ENCODE data around the gene MAN1C1. TPM values are rescaled to one million over a fixed set of nuclear protein-coding genes. Genes with fewer than 3 reads are reported as not detected.
"Not testable (repeated sequence)": the region's sequence is repeated elsewhere in the genome, so short reads cannot be mapped to it uniquely, and the experiment has no call there.

Gene MAN1C1
- total RNA-seq, 1 experiment from 2014 or later = 0.11 TPM

DNA sequence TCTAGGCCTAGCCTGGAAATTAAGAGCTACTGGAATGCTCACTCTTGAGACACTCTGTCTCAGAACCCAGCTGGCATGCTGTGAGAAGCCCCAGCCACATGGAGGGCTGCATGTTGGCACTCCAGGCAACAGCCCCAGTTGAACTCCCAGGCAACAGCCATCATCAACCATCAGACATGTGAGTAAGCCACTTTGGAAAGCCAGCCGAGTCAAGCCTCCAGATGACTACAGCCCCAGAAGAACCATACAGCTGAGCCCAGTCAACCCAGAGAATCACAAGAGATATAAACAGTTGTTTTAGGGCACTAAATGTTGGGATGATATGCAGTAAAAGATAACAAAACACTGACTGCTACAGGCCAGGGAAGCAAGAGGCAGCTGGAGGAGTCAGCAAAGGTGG lies 17.7 kb upstream of the MAN1C1 start:
- Histone ChIP-seq H3K27ac (ENCODE audit: low read length) (no peak overlapping the region), H3K9me2 (replicated peaks; ENCODE audit: low read length) (no peaks in the 10 kb centered on the region), H3K4me2 (ENCODE audit: low read length) (no peak overlapping the region), H3K27me3 (ENCODE audit: low read length) (no peaks in the 10 kb centered on the region), H3K9me3 (ENCODE audit: low read length) (no peaks in the 10 kb centered on the region), H2AFZ (ENCODE audit: low read length) (no peak overlapping the region), H4K20me1 (ENCODE audit: low read length) (no peaks in the 10 kb centered on the region), H3K36me3 (ENCODE audit: low read depth, low read length) (no peaks in the 10 kb centered on the region), H3F3A (ENCODE audit: low read length, unreplicated experiment) (no peaks in the 10 kb centered on the region), H3K79me2 (ENCODE audit: low read length) (no peaks in the 10 kb centered on the region), H3K9ac (ENCODE audit: low read length) (no peak overlapping the region), H3K4me1 (ENCODE audit: insufficient read depth, low read length) (no peaks in the 10 kb centered on the region), H3K4me3 (ENCODE audit: low read length) (no peak overlapping the region)
- ChIA-PET POLR2A (ENCODE audit: unreplicated experiment) (interaction anchor here (0.6 kb wide), 1 partner anchor 23 kb away, joined by 15 read pairs; no protein-coding TSS in a partner anchor), CTCF (no interaction called here)
- ATAC-seq = no peak
- intact Hi-C loops (cut with micrococcal nuclease) = no loop called here
- no peak for DNase-seq
- TF ChIP-seq EZH2 (IDR thresholded peaks at IDR 0.05; ENCODE audit: low read length, unreplicated experiment) (no peak), EZH2phosphoT487 (IDR thresholded peaks at IDR 0.05; ENCODE audit: borderline replicate concordance, low read length) (no peak)
- BruUV-seq (replicated peaks) = no TSS peak

DNA sequence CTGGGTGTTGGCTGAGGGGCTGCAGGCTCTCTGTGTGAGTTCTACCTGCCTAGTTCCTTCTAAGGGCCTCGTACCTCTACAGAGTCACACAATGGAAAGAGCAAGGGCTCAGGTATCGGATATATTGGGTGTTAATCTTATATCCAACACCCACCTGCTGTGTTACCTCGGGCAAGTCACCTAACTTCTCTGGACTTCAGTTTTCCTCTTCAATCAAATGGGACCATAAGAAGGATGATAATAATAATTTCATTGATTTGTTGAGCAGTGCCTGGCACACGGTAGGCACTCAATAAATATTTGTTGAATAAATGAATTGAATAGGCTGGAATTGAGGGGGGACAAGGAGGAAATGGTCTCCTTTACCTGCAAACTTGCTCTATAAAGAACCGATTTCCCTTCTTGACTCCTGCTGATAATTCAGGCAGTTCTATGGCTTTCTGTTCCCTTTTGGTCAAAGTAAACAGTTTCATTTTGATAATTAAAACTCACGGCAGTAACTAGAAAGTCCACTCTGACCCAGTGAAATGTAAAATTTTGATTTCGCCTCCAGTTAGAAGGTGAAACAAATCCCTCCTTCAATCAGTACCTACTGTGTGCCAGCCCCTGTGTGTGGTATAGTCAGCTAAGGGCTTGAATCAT lies 16.5 kb upstream of the MAN1C1 start:
- H2AFZ ChIP-seq (ENCODE audit: low read length) = no peak overlapping the region
- H3F3A ChIP-seq (ENCODE audit: low read length, unreplicated experiment) = no peaks in the 10 kb centered on the region
- no peaks in the 10 kb centered on the region for H4K20me1 ChIP-seq (ENCODE audit: low read length)
- H3K27me3 ChIP-seq (ENCODE audit: low read length) = no peaks in the 10 kb centered on the region
- BruUV-seq (replicated peaks) = no TSS peak
- H3K9me3 ChIP-seq (ENCODE audit: low read length) = no peaks in the 10 kb centered on the region
- TF ChIP-seq EZH2phosphoT487 (IDR thresholded peaks at IDR 0.05; ENCODE audit: borderline replicate concordance, low read length) (no peak), EZH2 (IDR thresholded peaks at IDR 0.05; ENCODE audit: low read length, unreplicated experiment) (no peak)
- TF ChIP-seq, protein P1, sequence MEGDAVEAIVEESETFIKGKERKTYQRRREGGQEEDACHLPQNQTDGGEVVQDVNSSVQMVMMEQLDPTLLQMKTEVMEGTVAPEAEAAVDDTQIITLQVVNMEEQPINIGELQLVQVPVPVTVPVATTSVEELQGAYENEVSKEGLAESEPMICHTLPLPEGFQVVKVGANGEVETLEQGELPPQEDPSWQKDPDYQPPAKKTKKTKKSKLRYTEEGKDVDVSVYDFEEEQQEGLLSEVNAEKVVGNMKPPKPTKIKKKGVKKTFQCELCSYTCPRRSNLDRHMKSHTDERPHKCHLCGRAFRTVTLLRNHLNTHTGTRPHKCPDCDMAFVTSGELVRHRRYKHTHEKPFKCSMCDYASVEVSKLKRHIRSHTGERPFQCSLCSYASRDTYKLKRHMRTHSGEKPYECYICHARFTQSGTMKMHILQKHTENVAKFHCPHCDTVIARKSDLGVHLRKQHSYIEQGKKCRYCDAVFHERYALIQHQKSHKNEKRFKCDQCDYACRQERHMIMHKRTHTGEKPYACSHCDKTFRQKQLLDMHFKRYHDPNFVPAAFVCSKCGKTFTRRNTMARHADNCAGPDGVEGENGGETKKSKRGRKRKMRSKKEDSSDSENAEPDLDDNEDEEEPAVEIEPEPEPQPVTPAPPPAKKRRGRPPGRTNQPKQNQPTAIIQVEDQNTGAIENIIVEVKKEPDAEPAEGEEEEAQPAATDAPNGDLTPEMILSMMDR (conservative IDR thresholded peaks at IDR 0.05; ENCODE audit: low read depth, low read length) = no peak
- no peak overlapping the region for H3K4me2 ChIP-seq (ENCODE audit: low read length)
- DNase-seq = no peak
- intact Hi-C loops (cut with micrococcal nuclease) = no loop called here
- POLR2A ChIA-PET (ENCODE audit: unreplicated experiment) = no interaction called here
- H3K79me2 ChIP-seq (ENCODE audit: low read length) = no peaks in the 10 kb centered on the region
- no peaks in the 10 kb centered on the region for H3K4me1 ChIP-seq (ENCODE audit: insufficient read depth, low read length)
- no peak overlapping the region for H3K9ac ChIP-seq (ENCODE audit: low read length)
- H3K9me2 ChIP-seq (replicated peaks; ENCODE audit: low read length) = no peaks in the 10 kb centered on the region
- no peak overlapping the region for H3K4me3 ChIP-seq (ENCODE audit: low read length)
- CTCF ChIA-PET = no interaction called here
- H3K36me3 ChIP-seq (ENCODE audit: low read depth, low read length) = no peaks in the 10 kb centered on the region
- no peak overlapping the region for H3K27ac ChIP-seq (ENCODE audit: low read length)
- ATAC-seq = no peak

DNA sequence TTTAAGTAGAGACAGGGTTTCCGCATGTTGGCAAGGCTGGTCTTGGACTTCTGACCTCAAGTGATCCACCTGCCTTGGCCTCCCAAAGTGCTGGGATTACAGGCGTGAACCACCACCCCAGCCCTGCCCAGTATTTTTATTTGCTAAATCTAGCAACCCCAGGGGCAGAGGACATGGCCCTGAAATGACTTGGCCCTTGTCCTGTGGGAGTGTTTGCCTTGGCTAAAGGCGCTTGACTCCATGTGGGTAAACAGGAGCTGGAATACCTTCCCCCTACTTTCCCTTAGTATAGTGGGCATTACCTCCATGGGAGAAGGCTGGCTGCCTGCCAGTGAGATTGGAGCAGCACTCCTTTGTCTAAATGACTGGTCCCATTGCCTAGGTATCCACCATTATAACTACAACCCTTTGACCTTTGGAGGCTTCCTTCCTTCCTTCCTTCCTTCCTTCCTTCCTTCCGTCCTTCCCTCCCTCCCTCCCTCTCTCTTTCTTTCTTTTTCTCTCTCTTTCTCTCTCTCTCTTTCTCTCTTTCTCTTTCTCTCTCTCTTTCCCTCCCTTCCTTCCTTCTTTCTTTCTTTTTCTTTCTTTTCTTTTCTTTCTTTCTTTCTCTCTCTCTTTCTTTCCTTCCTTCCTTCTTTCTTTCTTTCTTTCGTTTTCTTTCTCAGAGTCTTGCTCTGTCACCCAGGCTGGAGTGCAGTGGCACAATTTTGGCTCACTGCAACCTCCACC lies 15.5 kb upstream of the MAN1C1 start:
- H3K27ac ChIP-seq (ENCODE audit: low read length); H3K9me2 ChIP-seq (replicated peaks; ENCODE audit: low read length); H3K27me3 ChIP-seq (ENCODE audit: low read length); H3K79me2 ChIP-seq (ENCODE audit: low read length); H2AFZ ChIP-seq (ENCODE audit: low read length); H3K4me3 ChIP-seq (ENCODE audit: low read length); POLR2A ChIA-PET (ENCODE audit: unreplicated experiment); intact Hi-C loops (cut with micrococcal nuclease); DNase-seq; H4K20me1 ChIP-seq (ENCODE audit: low read length); BruUV-seq (replicated peaks); H3F3A ChIP-seq (ENCODE audit: low read length, unreplicated experiment); H3K9me3 ChIP-seq (ENCODE audit: low read length); H3K9ac ChIP-seq (ENCODE audit: low read length); H3K4me1 ChIP-seq (ENCODE audit: insufficient read depth, low read length); CTCF ChIA-PET; H3K36me3 ChIP-seq (ENCODE audit: low read depth, low read length); ATAC-seq; H3K4me2 ChIP-seq (ENCODE audit: low read length): not testable (repeated sequence)

GRCh38 chr1:25603779-25604538 lies 12.6 kb upstream of the MAN1C1 start:
- H3K4me2 ChIP-seq (ENCODE audit: low read length); H3K9ac ChIP-seq (ENCODE audit: low read length); H3K79me2 ChIP-seq (ENCODE audit: low read length); ATAC-seq; H3K27ac ChIP-seq (ENCODE audit: low read length); POLR2A ChIA-PET (ENCODE audit: unreplicated experiment); H3K9me3 ChIP-seq (ENCODE audit: low read length); H3F3A ChIP-seq (ENCODE audit: low read length, unreplicated experiment); H3K36me3 ChIP-seq (ENCODE audit: low read depth, low read length); H3K9me2 ChIP-seq (replicated peaks; ENCODE audit: low read length); CTCF ChIA-PET; H2AFZ ChIP-seq (ENCODE audit: low read length); H3K4me1 ChIP-seq (ENCODE audit: insufficient read depth, low read length); intact Hi-C loops (cut with micrococcal nuclease); BruUV-seq (replicated peaks); H3K27me3 ChIP-seq (ENCODE audit: low read length); DNase-seq; H3K4me3 ChIP-seq (ENCODE audit: low read length); H4K20me1 ChIP-seq (ENCODE audit: low read length): not testable (repeated sequence)
